Measurements from ENCODE around the gene OR11H12.
"Not testable (repeated sequence)": the region's sequence is repeated elsewhere in the genome, so short reads cannot be mapped to it uniquely, and the experiment has no call there.

OR11H12 gene

GRCh38 chr14:18600817-18601216, at the start of gene OR11H12:
Gene OR11H12, plus strand, starts transcription at chr14:18601117. Its CDS starts 0 bp downstream, at chr14:18601117.
- not testable (repeated sequence) for DNase-seq

DNA sequence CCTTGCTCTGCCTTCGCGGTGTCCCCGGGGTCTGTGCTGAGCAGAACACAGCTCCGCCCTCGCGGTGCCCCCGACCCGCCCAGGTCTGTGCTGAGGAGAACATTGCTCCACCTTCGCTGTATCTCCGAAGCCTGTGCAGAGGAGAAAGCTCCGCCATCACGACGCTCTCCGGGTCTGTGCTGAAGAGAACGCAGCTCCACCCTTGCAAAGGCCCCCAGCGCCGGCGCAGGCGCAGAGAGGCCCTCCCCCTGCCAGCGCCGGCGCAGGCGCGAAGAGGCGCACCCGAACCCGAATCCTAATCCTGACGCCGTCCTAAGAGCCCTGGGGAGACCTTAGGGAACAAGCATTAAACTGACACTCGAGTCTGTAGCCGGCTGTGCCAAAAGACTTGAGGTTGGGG, 18.0 kb upstream of the OR11H12 start:
- not testable (repeated sequence) for DNase-seq

GRCh38 chr14:18626610-18627213, 25.8 kb downstream of the OR11H12 start:
- not testable (repeated sequence) for DNase-seq

- not testable (repeated sequence) for DNase-seq
These were observed 35.1 kb downstream of the OR11H12 start for GRCh38 chr14:18636066-18636465.

GRCh38 chr14:18638032-18638431, 37.1 kb downstream of the OR11H12 start:
- not testable (repeated sequence) for DNase-seq

DNA sequence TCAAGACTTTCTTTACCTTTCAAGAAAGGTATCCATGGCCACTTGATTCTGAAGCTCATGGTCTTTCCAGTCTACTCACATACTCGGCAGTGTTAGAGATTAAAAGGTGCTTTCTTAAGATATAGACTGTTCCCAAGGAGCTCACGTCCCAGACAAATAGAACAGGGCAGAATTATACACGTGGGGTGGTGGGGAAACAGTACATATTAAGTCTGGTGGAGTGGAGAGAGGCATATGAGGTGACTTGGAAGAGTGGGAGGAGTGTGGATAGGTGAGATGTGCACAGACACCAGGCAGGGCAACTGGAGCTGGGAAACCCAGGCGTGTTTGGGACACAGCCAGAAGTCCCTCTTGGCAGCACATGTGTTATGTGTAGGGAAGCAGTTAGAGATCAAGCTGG, 37.9 kb downstream of the OR11H12 start:
- not testable (repeated sequence) for DNase-seq

- DNase-seq: not testable (repeated sequence)
These were observed 45.3 kb downstream of the OR11H12 start for GRCh38 chr14:18646075-18646730.
